Right renal pelvis (tissue), 4 donors: ENCODE measurements around the gene EPHA2. TPM values are rescaled to one million over a fixed set of nuclear protein-coding genes. Genes with fewer than 3 reads are reported as not detected.
A peak's percentile ranks its signal among the peaks of the same experiment; 100 is the strongest.
"Not testable (repeated sequence)": the region's sequence is repeated elsewhere in the genome, so short reads cannot be mapped to it uniquely, and the experiment has no call there.

Experiments
- DNase-seq, 4 donors: peaks; one replicate each; pipeline ENCODE4 v3.0.0-alpha.2; 2013; ENCODE audit warnings: low read depth in 4 of 4, low spot score in 3 of 4, missing footprints in 1 of 4
- polyA plus RNA-seq, 4 donors: library from polyadenylated mRNA; unstranded; fragments of 120-200 nt; gene quantifications; one replicate each; pipeline ENCODE4 v1.2.1, GENCODE V29; 2013; ENCODE audit not compliant: insufficient read length in 4 of 4

EPHA2 gene
- polyA plus RNA-seq, result 10 to 100 TPM; 14.7 to 19.7 (median 17.7) TPM

- DNase-seq, result peak; percentile 83 to 91 (median 90)
These were observed at the start of gene EPHA2 for GRCh38 chr1:16155537-16156410. EPHA2 (minus strand) TSS chr1:16156069; CDS start chr1:16155932, 137 bp downstream.

GRCh38 chr1:16205334-16205671 is 49.4 kb upstream of the EPHA2 start:
- no peak for DNase-seq

- no peak for DNase-seq
These were observed 48.9 kb upstream of the EPHA2 start for GRCh38 chr1:16204634-16205333.

GRCh38 chr1:16204216-16204615 is 48.3 kb upstream of the EPHA2 start:
- DNase-seq, result no peak

- DNase-seq, result no peak
These were observed 47.7 kb upstream of the EPHA2 start for GRCh38 chr1:16203550-16203949.

GRCh38 chr1:16202281-16203210 is 46.7 kb upstream of the EPHA2 start:
- DNase-seq, result no peak

GRCh38 chr1:16199700-16200099 is 43.8 kb upstream of the EPHA2 start:
- DNase-seq, result no peak

GRCh38 chr1:16199157-16199501 is 43.3 kb upstream of the EPHA2 start:
- no peak for DNase-seq

GRCh38 chr1:16198444-16199156 is 42.7 kb upstream of the EPHA2 start:
- DNase-seq, result no peak

GRCh38 chr1:16196874-16197273 is 41.0 kb upstream of the EPHA2 start:
- DNase-seq, result no peak

GRCh38 chr1:16196139-16196538 is 40.3 kb upstream of the EPHA2 start:
- DNase-seq, result not testable (repeated sequence)

GRCh38 chr1:16195518-16195905 is 39.6 kb upstream of the EPHA2 start:
- DNase-seq, result no peak

GRCh38 chr1:16191916-16192546 is 36.2 kb upstream of the EPHA2 start:
- no peak for DNase-seq

GRCh38 chr1:16191309-16191708 is 35.4 kb upstream of the EPHA2 start:
- DNase-seq, result no peak

GRCh38 chr1:16189921-16190621 is 34.2 kb upstream of the EPHA2 start:
- no peak for DNase-seq

- no peak for DNase-seq
These were observed 33.1 kb upstream of the EPHA2 start for GRCh38 chr1:16189003-16189402.

- no peak for DNase-seq
These were observed 32.0 kb upstream of the EPHA2 start for GRCh38 chr1:16187748-16188401.

GRCh38 chr1:16186655-16187235 is 30.9 kb upstream of the EPHA2 start:
- no peak for DNase-seq
